ENCODE measurements around the gene GP1BA. TPM values are rescaled to one million over a fixed set of nuclear protein-coding genes. Genes with fewer than 3 reads are reported as not detected.

GP1BA gene
- polyA plus RNA-seq, 1 donor from 2014 or later: not detected

DNA sequence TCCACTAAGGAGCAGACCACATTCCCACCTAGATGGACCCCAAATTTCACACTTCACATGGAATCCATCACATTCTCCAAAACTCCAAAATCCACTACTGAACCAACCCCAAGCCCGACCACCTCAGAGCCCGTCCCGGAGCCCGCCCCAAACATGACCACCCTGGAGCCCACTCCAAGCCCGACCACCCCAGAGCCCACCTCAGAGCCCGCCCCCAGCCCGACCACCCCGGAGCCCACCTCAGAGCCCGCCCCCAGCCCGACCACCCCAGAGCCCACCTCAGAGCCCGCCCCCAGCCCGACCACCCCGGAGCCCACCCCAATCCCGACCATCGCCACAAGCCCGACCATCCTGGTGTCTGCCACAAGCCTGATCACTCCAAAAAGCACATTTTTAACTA lies 1.6 kb downstream of the GP1BA start:
- TF ChIP-seq EP300 (conservative IDR thresholded peaks at IDR 0.05; ENCODE audit: poor library complexity, severe bottlenecking) (no peak), TAF1 (IDR thresholded peaks at IDR 0.05; ENCODE audit: low read depth) (no peak), POLR2AphosphoS5 (IDR thresholded peaks at IDR 0.05) (no peak), CTCF (IDR thresholded peaks at IDR 0.05; ENCODE audit: poor library complexity, severe bottlenecking) (no peak), EZH2 (IDR thresholded peaks at IDR 0.05; ENCODE audit: borderline replicate concordance, insufficient read depth, low read length, poor library complexity, severe bottlenecking) (no peak), SMC3 (conservative IDR thresholded peaks at IDR 0.05; ENCODE audit: poor library complexity) (no peak), MXI1 (conservative IDR thresholded peaks at IDR 0.05; ENCODE audit: poor library complexity, severe bottlenecking) (no peak), RAD21 (conservative IDR thresholded peaks at IDR 0.05) (no peak)
- TF ChIP-seq, protein P1, sequence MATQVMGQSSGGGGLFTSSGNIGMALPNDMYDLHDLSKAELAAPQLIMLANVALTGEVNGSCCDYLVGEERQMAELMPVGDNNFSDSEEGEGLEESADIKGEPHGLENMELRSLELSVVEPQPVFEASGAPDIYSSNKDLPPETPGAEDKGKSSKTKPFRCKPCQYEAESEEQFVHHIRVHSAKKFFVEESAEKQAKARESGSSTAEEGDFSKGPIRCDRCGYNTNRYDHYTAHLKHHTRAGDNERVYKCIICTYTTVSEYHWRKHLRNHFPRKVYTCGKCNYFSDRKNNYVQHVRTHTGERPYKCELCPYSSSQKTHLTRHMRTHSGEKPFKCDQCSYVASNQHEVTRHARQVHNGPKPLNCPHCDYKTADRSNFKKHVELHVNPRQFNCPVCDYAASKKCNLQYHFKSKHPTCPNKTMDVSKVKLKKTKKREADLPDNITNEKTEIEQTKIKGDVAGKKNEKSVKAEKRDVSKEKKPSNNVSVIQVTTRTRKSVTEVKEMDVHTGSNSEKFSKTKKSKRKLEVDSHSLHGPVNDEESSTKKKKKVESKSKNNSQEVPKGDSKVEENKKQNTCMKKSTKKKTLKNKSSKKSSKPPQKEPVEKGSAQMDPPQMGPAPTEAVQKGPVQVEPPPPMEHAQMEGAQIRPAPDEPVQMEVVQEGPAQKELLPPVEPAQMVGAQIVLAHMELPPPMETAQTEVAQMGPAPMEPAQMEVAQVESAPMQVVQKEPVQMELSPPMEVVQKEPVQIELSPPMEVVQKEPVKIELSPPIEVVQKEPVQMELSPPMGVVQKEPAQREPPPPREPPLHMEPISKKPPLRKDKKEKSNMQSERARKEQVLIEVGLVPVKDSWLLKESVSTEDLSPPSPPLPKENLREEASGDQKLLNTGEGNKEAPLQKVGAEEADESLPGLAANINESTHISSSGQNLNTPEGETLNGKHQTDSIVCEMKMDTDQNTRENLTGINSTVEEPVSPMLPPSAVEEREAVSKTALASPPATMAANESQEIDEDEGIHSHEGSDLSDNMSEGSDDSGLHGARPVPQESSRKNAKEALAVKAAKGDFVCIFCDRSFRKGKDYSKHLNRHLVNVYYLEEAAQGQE (IDR thresholded peaks at IDR 0.05; ENCODE audit: borderline replicate concordance): no peak
- no peak overlapping the region for H3K9ac ChIP-seq (ENCODE audit: low read length)
- no peak overlapping the region for H3K27ac ChIP-seq (ENCODE audit: low read length)
- no peak overlapping the region for H3K4me2 ChIP-seq (ENCODE audit: low read length)
- no peak overlapping the region for H3K4me3 ChIP-seq (ENCODE audit: low read length)
- peaks cover 3% of the 10 kb centered on the region for H3K79me2 ChIP-seq (replicated peaks; ENCODE audit: insufficient read depth, low read length)
- H3K9me2 ChIP-seq (ENCODE audit: insufficient read depth, low read length): no peaks in the 10 kb centered on the region
- H4K20me1 ChIP-seq (ENCODE audit: insufficient read depth): no peaks in the 10 kb centered on the region
- no peaks in the 10 kb centered on the region for H3F3A ChIP-seq (ENCODE audit: insufficient read depth, low read length, poor library complexity, severe bottlenecking)
- no peak overlapping the region for H2AFZ ChIP-seq (ENCODE audit: low read depth, low read length)
- H3K9me3 ChIP-seq (ENCODE audit: low read length): no peaks in the 10 kb centered on the region
- H3K36me3 ChIP-seq (ENCODE audit: insufficient read depth, low read length): no peaks in the 10 kb centered on the region
- H3K27me3 ChIP-seq (ENCODE audit: insufficient read depth, low read depth, low read length): no peaks in the 10 kb centered on the region

DNA sequence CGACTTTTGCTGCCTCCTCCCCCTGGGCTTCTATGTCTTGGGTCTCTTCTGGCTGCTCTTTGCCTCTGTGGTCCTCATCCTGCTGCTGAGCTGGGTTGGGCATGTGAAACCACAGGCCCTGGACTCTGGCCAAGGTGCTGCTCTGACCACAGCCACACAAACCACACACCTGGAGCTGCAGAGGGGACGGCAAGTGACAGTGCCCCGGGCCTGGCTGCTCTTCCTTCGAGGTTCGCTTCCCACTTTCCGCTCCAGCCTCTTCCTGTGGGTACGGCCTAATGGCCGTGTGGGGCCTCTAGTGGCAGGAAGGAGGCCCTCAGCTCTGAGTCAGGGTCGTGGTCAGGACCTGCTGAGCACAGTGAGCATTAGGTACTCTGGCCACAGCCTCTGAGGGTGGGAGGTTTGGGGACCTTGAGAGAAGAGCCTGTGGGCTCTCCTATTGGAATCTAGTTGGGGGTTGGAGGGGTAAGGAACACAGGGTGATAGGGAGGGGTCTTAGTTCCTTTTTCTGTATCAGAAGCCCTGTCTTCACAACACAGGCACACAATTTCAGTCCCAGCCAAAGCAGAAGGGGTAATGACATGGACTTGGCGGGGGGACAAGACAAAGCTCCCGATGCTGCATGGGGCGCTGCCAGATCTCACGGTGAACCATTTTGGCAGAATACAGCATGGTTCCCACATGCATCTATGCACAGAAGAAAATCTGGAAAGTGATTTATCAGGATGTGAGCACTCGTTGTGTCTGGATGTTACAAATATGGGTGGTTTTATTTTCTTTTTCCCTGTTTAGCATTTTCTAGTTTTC lies 2.3 kb downstream of the GP1BA start:
- no peak overlapping the region for H3K4me2 ChIP-seq (ENCODE audit: low read length)
- no peaks in the 10 kb centered on the region for H4K20me1 ChIP-seq (ENCODE audit: insufficient read depth)
- no peaks in the 10 kb centered on the region for H3K36me3 ChIP-seq (ENCODE audit: insufficient read depth, low read length)
- no peak overlapping the region for H3K9ac ChIP-seq (ENCODE audit: low read length)
- H3K9me3 ChIP-seq (ENCODE audit: low read length): no peaks in the 10 kb centered on the region
- no peak overlapping the region for H3K27ac ChIP-seq (ENCODE audit: low read length)
- H2AFZ ChIP-seq (ENCODE audit: low read depth, low read length): no peak overlapping the region
- no peak overlapping the region for H3K4me3 ChIP-seq (ENCODE audit: low read length)
- H3K79me2 ChIP-seq (replicated peaks; ENCODE audit: insufficient read depth, low read length): peaks cover 10% of the 10 kb centered on the region
- no peaks in the 10 kb centered on the region for H3F3A ChIP-seq (ENCODE audit: insufficient read depth, low read length, poor library complexity, severe bottlenecking)
- H3K9me2 ChIP-seq (ENCODE audit: insufficient read depth, low read length): no peaks in the 10 kb centered on the region
- no peaks in the 10 kb centered on the region for H3K27me3 ChIP-seq (ENCODE audit: insufficient read depth, low read depth, low read length)
- TF ChIP-seq EP300 (conservative IDR thresholded peaks at IDR 0.05; ENCODE audit: poor library complexity, severe bottlenecking) (no peak), RAD21 (conservative IDR thresholded peaks at IDR 0.05) (no peak), TAF1 (IDR thresholded peaks at IDR 0.05; ENCODE audit: low read depth) (no peak), SMC3 (conservative IDR thresholded peaks at IDR 0.05; ENCODE audit: poor library complexity) (no peak), EZH2 (IDR thresholded peaks at IDR 0.05; ENCODE audit: borderline replicate concordance, insufficient read depth, low read length, poor library complexity, severe bottlenecking) (no peak), MXI1 (conservative IDR thresholded peaks at IDR 0.05; ENCODE audit: poor library complexity, severe bottlenecking) (no peak), CTCF (IDR thresholded peaks at IDR 0.05; ENCODE audit: poor library complexity, severe bottlenecking) (no peak), POLR2AphosphoS5 (IDR thresholded peaks at IDR 0.05) (no peak)
- TF ChIP-seq, protein P1 (IDR thresholded peaks at IDR 0.05; ENCODE audit: borderline replicate concordance): no peak
